Epithelial cell of proximal tubule (primary cell): ENCODE data around the gene NSUN2. TPM values are rescaled to one million over a fixed set of nuclear protein-coding genes. Genes with fewer than 3 reads are reported as not detected.
"Not testable (repeated sequence)": the region's sequence is repeated elsewhere in the genome, so short reads cannot be mapped to it uniquely, and the experiment has no call there.

Experiments
- DNase-seq: peaks from one replicate; pipeline ENCODE4 v3.0.0-alpha.2; 2011; ENCODE audit warnings: low read depth
- H3K4me3 ChIP-seq: 2 replicates; pipeline ENCODE4 v1.5.1; 2011; ENCODE audit warnings: low read depth, mild to moderate bottlenecking, low read length
- total RNA-seq: library from RNA; depleted of rRNA; stranded (reverse); fragments of >200 nt; gene quantifications from 2 replicates; pipeline ENCODE4 v1.2.3, GENCODE V29; 2015
- TF ChIP-seq, protein P1 (sequence below): conservative IDR thresholded peaks from 2 replicates; pipeline ENCODE4 v1.5.1; 2012; ENCODE audit warnings: low read depth, mild to moderate bottlenecking, low read length

NSUN2 gene
- total RNA-seq, 1 donor from 2014 or later, result 59.0 TPM

DNA sequence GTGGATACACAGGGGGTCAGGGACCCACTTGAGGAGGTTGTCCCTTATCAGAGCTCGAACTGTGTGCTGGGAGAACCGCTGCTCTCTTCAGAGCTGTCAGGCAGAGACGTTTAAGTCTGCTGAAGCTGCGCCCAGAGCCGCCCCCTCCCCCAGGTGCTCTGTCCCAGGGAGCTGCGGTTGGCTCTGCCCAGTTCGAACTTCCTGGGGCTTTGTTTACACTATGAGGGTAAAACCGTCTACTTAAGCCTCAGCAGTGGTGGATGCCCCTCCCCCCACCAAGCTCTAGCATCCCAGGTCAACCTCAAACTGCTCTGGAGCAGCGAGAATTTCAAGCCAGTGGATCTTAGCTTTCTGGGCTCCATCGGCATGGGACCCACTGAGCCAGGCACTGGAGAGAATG lies 16.3 kb upstream of the NSUN2 start:
- DNase-seq, result no peak
- TF ChIP-seq, protein P1, sequence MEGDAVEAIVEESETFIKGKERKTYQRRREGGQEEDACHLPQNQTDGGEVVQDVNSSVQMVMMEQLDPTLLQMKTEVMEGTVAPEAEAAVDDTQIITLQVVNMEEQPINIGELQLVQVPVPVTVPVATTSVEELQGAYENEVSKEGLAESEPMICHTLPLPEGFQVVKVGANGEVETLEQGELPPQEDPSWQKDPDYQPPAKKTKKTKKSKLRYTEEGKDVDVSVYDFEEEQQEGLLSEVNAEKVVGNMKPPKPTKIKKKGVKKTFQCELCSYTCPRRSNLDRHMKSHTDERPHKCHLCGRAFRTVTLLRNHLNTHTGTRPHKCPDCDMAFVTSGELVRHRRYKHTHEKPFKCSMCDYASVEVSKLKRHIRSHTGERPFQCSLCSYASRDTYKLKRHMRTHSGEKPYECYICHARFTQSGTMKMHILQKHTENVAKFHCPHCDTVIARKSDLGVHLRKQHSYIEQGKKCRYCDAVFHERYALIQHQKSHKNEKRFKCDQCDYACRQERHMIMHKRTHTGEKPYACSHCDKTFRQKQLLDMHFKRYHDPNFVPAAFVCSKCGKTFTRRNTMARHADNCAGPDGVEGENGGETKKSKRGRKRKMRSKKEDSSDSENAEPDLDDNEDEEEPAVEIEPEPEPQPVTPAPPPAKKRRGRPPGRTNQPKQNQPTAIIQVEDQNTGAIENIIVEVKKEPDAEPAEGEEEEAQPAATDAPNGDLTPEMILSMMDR, result no peak
- H3K4me3 ChIP-seq, result no peak overlapping the region

DNA sequence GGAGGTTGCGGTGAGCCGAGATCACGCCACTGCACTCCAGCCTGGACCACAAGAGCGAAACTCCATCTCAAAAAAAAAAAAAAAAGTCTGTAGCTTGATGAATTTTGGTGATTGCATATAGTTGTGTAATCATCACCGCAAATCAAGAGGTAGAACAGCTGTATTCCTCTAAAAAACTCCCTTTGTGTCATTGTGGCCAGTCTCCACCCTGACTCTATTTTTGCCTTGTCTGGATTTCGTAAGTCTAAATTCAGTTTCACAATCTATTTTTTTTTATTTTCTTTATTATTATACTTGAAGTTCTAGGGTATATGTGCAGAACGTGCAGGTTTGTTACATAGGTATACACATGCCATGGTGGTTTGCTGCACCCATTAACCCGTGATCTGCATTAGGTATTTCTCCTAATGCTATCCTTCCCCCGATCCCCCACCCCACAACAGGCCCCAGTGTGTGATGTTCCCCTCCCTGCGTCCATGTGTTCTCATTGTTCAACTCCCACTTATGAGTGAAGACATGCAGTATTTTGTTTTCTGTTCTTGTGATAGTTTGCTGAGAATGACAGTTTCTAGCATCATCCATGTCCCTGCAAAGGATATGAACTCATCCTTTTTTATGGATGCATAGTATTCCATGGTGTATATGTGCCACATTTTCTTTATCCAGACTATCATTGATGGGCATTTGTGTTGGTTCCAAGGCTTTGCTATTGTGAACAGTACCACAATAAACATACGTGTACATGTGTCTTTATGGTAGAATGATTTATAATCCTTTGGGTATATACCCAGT lies 12.9 kb upstream of the NSUN2 start:
- DNase-seq, result not testable (repeated sequence)

GRCh38 chr5:6644794-6645241 lies 12.0 kb upstream of the NSUN2 start:
- no peak for DNase-seq
- no peak overlapping the region for H3K4me3 ChIP-seq
- TF ChIP-seq, protein P1, result no peak

More for the DNA sequence above, 12.9 kb upstream of the NSUN2 start:
- not testable (repeated sequence) for H3K4me3 ChIP-seq

GRCh38 chr5:6642655-6643054 lies 9.8 kb upstream of the NSUN2 start:
- no peak for DNase-seq
- H3K4me3 ChIP-seq, result no peak overlapping the region
- TF ChIP-seq, protein P1, result no peak

DNA sequence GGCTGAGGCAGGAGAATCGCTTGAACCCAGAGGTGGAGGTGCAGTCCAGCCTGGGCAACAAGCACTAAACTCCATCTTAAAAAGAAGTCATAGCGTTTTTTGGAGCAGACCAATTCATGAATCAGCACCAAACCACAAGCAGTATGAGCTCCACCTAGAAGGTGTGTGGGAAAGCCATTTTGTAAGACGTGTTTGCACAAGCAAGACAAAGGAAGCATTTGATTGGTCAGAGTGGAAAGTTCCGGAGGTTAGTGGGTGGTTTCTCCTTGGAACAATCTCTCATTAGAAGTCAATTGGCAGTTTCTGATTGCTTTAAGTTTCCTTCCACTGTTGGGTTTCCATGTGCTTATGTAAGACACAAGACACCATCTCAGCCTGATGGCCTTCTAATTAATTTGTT lies 5.4 kb upstream of the NSUN2 start:
- TF ChIP-seq, protein P1, result no peak
- no peak overlapping the region for H3K4me3 ChIP-seq
- DNase-seq, result no peak

GRCh38 chr5:6637590-6637989 lies 4.7 kb upstream of the NSUN2 start:
- DNase-seq, result no peak
- H3K4me3 ChIP-seq, result no peak overlapping the region
- TF ChIP-seq, protein P1, result no peak

DNA sequence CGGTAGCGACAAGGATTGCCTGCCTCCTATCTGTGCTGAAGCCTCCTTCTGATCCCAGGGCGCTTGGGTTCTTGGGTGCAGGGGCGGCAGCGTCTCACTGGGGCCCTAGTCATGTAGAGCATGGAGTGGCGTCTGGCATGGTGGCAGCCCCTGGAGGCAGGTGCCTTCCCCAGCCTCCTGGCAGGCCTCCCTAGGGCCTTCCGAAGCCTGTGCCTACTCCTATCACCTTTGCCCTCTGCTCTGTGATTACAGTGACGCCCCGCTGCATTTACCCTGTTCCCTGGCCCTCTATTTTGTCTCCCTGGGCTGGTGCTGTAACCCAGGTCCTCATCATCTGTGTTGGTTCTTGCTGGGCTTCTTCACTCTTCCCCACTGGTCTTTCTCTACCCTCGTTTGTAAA lies 4.2 kb upstream of the NSUN2 start:
- TF ChIP-seq, protein P1, result no peak
- no peak overlapping the region for H3K4me3 ChIP-seq
- no peak for DNase-seq
